ENCODE results near the gene NPW.

NPW gene

GRCh38 chr16:2063861-2064260 lies 44.3 kb downstream of the NPW start:
- TF ChIP-seq POLR2A (IDR thresholded peaks at IDR 0.05; ENCODE audit: low read depth, low read length) (no peak), TAF1 (IDR thresholded peaks at IDR 0.05; ENCODE audit: borderline replicate concordance, low read depth, low read length) (no peak), POLR2AphosphoS5 (IDR thresholded peaks at IDR 0.05; ENCODE audit: low read depth, low read length) (no peak)
- no peak for FAIRE-seq
- no peak for DNase-seq (ENCODE audit: insufficient read length)

GRCh38 chr16:2064368-2064945 lies 44.9 kb downstream of the NPW start:
- FAIRE-seq = no peak
- TF ChIP-seq POLR2AphosphoS5 (IDR thresholded peaks at IDR 0.05; ENCODE audit: low read depth, low read length) = no peak
- no peak for TF ChIP-seq POLR2A (IDR thresholded peaks at IDR 0.05; ENCODE audit: low read depth, low read length)
- no peak for TF ChIP-seq TAF1 (IDR thresholded peaks at IDR 0.05; ENCODE audit: borderline replicate concordance, low read depth, low read length)
- no peak for DNase-seq (ENCODE audit: insufficient read length)

DNA sequence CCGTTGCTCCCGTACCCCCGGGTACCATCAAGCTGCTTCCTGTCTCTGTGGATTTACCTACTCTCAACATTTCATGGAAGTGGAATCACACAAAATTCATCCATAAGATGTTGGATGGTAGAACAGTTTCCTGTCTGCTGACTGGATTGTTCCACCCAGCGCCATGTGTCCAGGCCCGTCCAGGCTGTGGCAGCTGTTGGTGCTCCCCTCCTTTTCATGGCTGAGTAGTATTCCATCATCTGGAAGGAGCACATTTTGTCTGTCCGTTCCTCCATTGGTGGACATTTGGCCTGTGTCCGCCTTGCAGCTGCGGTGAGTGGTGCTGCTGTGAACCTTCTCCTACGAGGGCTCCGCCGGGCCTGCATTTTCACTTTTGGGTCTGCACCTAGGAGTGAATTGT lies 46.6 kb downstream of the NPW start:
- TF ChIP-seq TAF1 (IDR thresholded peaks at IDR 0.05; ENCODE audit: borderline replicate concordance, low read depth, low read length) (no peak), POLR2AphosphoS5 (IDR thresholded peaks at IDR 0.05; ENCODE audit: low read depth, low read length) (no peak), POLR2A (IDR thresholded peaks at IDR 0.05; ENCODE audit: low read depth, low read length) (no peak)
- DNase-seq (ENCODE audit: insufficient read length) = no peak
- no peak for FAIRE-seq
